ENCODE data around the gene LRFN3. TPM values are rescaled to one million over a fixed set of nuclear protein-coding genes. Genes with fewer than 3 reads are reported as not detected.

The LRFN3 gene
- total and polyA plus RNA-seq, 2 donors (not counting 1 experiment from before 2014, with no cell fraction given) = 0.79 to 1.6 TPM

GRCh38 chr19:35939307-35940077 is 3.3 kb downstream of the LRFN3 start:
- ChIA-PET POLR2A (no interaction called here), CTCF (no interaction called here)
- H3K9ac ChIP-seq (ENCODE audit: low read length) = no peak overlapping the region
- DNase-seq (no peak), ATAC-seq (ENCODE audit: low read depth) (no peak)
- no peak overlapping the region for H3K4me2 ChIP-seq (replicated peaks; ENCODE audit: low read depth, low read length, poor library complexity, severe bottlenecking)
- H3K9me3 Mint-ChIP-seq (ENCODE audit: insufficient read depth) = no peaks in the 10 kb centered on the region
- H3K27me3 ChIP-seq (replicated peaks in 1 of 4; ENCODE audit: control extremely low read depth in 1 of 4, control insufficient read depth in 3 of 4, insufficient read depth in 4 of 4, low read length in 3 of 4) = peaks cover 0 to 16% (median 3%) of the 10 kb centered on the region in 4 experiments
- TF ChIP-seq CTCF (IDR thresholded peaks at IDR 0.05) = no peak
- no peak for TF ChIP-seq EZH2 (IDR thresholded peaks at IDR 0.05; ENCODE audit: borderline replicate concordance, insufficient read depth, low read depth, low read length, poor library complexity, severe bottlenecking)
- H3K9me3 ChIP-seq (ENCODE audit: control extremely low read depth in 1 of 3, control insufficient read depth in 2 of 3, insufficient read depth in 1 of 3, low read length in 2 of 3) = no peaks in the 10 kb centered on the region
- no peak overlapping the region for H3K4me3 Mint-ChIP-seq
- no peaks in the 10 kb centered on the region for H3K36me3 ChIP-seq (replicated peaks in 1 of 2; ENCODE audit: control extremely low read depth in 1 of 2, control insufficient read depth in 1 of 2, extremely low read depth in 1 of 2, insufficient read depth in 2 of 2, low read length in 1 of 2)
- H2AFZ ChIP-seq (ENCODE audit: insufficient read depth, low read depth, low read length, poor library complexity, severe bottlenecking) = no peak overlapping the region
- no peak overlapping the region for H3K27ac ChIP-seq (ENCODE audit: low read length in 2 of 2)
- peaks cover 16 to 19% of the 10 kb centered on the region in 2 donors for H3K4me1 ChIP-seq (ENCODE audit: control insufficient read depth in 2 of 2, insufficient read depth in 2 of 2, low read length in 2 of 2)
- no peaks in the 10 kb centered on the region for H3K79me2 ChIP-seq (ENCODE audit: control insufficient read depth, insufficient read depth, low read length)
- intact Hi-C loops (cut with micrococcal nuclease) = no loop called here
- no peak overlapping the region for H3K27ac Mint-ChIP-seq
- no peak overlapping the region for H3K4me3 ChIP-seq (ENCODE audit: control extremely low read depth in 1 of 5, extremely low read depth in 1 of 5, insufficient read depth in 1 of 5, low read depth in 2 of 5, low read length in 4 of 5)
- H3K4me1 Mint-ChIP-seq = peaks cover 22% of the 10 kb centered on the region
- peaks cover 22% of the 10 kb centered on the region for H3K27me3 Mint-ChIP-seq
- H4K20me1 ChIP-seq (ENCODE audit: control insufficient read depth, insufficient read depth, low read length, poor library complexity, severe bottlenecking) = no peaks in the 10 kb centered on the region
- WGBS (ENCODE audit: insufficient coverage) = 96% methylated on average over 55 of the region's 55 CpGs

GRCh38 chr19:35940078-35940775 is 4.1 kb downstream of the LRFN3 start:
- Histone ChIP-seq H3K4me2 (replicated peaks; ENCODE audit: low read depth, low read length, poor library complexity, severe bottlenecking) (no peak overlapping the region), H3K4me3 (ENCODE audit: control extremely low read depth in 1 of 5, extremely low read depth in 1 of 5, insufficient read depth in 1 of 5, low read depth in 2 of 5, low read length in 4 of 5) (no peak overlapping the region), H3K36me3 (replicated peaks in 1 of 2; ENCODE audit: control extremely low read depth in 1 of 2, control insufficient read depth in 1 of 2, extremely low read depth in 1 of 2, insufficient read depth in 2 of 2, low read length in 1 of 2) (no peaks in the 10 kb centered on the region), H2AFZ (ENCODE audit: insufficient read depth, low read depth, low read length, poor library complexity, severe bottlenecking) (no peak overlapping the region), H3K27ac (ENCODE audit: low read length in 2 of 2) (no peak overlapping the region), H4K20me1 (ENCODE audit: control insufficient read depth, insufficient read depth, low read length, poor library complexity, severe bottlenecking) (no peaks in the 10 kb centered on the region), H3K79me2 (ENCODE audit: control insufficient read depth, insufficient read depth, low read length) (no peaks in the 10 kb centered on the region), H3K27me3 (replicated peaks in 1 of 4; ENCODE audit: control extremely low read depth in 1 of 4, control insufficient read depth in 3 of 4, insufficient read depth in 4 of 4, low read length in 3 of 4) (peaks cover 0 to 13% (median 3%) of the 10 kb centered on the region in 4 experiments), H3K4me1 (ENCODE audit: control insufficient read depth in 2 of 2, insufficient read depth in 2 of 2, low read length in 2 of 2) (peaks cover 16 to 19% of the 10 kb centered on the region in 2 donors), H3K9me3 (ENCODE audit: control extremely low read depth in 1 of 3, control insufficient read depth in 2 of 3, insufficient read depth in 1 of 3, low read length in 2 of 3) (no peaks in the 10 kb centered on the region), H3K9ac (ENCODE audit: low read length) (no peak overlapping the region)
- ChIA-PET CTCF (no interaction called here), POLR2A (no interaction called here)
- TF ChIP-seq EZH2 (IDR thresholded peaks at IDR 0.05; ENCODE audit: borderline replicate concordance, insufficient read depth, low read depth, low read length, poor library complexity, severe bottlenecking) = no peak
- peaks cover 22% of the 10 kb centered on the region for H3K27me3 Mint-ChIP-seq
- 97% methylated on average over 51 of the region's 51 CpGs for WGBS (ENCODE audit: insufficient coverage)
- no peaks in the 10 kb centered on the region for H3K9me3 Mint-ChIP-seq (ENCODE audit: insufficient read depth)
- peaks cover 22% of the 10 kb centered on the region for H3K4me1 Mint-ChIP-seq
- H3K4me3 Mint-ChIP-seq = no peak overlapping the region
- DNase-seq (no peak), ATAC-seq (ENCODE audit: low read depth) (no peak)
- intact Hi-C loops (cut with micrococcal nuclease) = no loop called here
- no peak overlapping the region for H3K27ac Mint-ChIP-seq
